ENCODE results near the gene CFL2. TPM values are rescaled to one million over a fixed set of nuclear protein-coding genes. Genes with fewer than 3 reads are reported as not detected.
A peak's percentile ranks its signal among the peaks of the same experiment; 100 is the strongest.

The CFL2 gene
- total RNA-seq, 1 donor from 2014 or later, result 110 TPM

- no peaks in the 10 kb centered on the region for H3K9me3 Mint-ChIP-seq (ENCODE audit: unreplicated experiment)
Measured at GRCh38 chr14:34682787-34683321, 31.5 kb downstream of the CFL2 start.

GRCh38 chr14:34680806-34681479 lies 33.5 kb downstream of the CFL2 start:
- H3K27me3 Mint-ChIP-seq (ENCODE audit: low read depth, unreplicated experiment), result no peaks in the 10 kb centered on the region

More at GRCh38 chr14:34682787-34683321, 31.5 kb downstream of the CFL2 start:
- no peak for TF ChIP-seq CTCF (IDR thresholded peaks at IDR 0.05; ENCODE audit: insufficient read depth, low read depth, low read length)
- TF ChIP-seq EZH2 (IDR thresholded peaks at IDR 0.05; ENCODE audit: insufficient read depth, low read length), result no peak
- Mint-ChIP-seq H3K27me3 (ENCODE audit: low read depth, unreplicated experiment) (no peaks in the 10 kb centered on the region), H3K36me3 (ENCODE audit: low read depth, unreplicated experiment) (no peaks in the 10 kb centered on the region), H3K27ac (ENCODE audit: unreplicated experiment) (peak overlapping the region; percentile 66), H3K4me1 (ENCODE audit: low read depth, unreplicated experiment) (peaks cover 19% of the 10 kb centered on the region), H3K4me3 (ENCODE audit: unreplicated experiment) (no peak overlapping the region)
- Histone ChIP-seq H3K4me2 (ENCODE audit: low read length) (no peak overlapping the region), H2AFZ (ENCODE audit: low read depth, low read length) (no peak overlapping the region), H3K9me3 (ENCODE audit: insufficient read depth, low read depth, low read length) (no peaks in the 10 kb centered on the region), H3K9ac (ENCODE audit: low read length) (no peak overlapping the region), H3K4me1 (ENCODE audit: insufficient read depth, low read length) (peaks cover 10% of the 10 kb centered on the region), H3K4me3 (ENCODE audit: insufficient read depth, low read depth, low read length) (no peak overlapping the region), H3K36me3 (ENCODE audit: insufficient read depth, low read length) (no peaks in the 10 kb centered on the region), H3K79me2 (ENCODE audit: insufficient read depth, low read length) (no peaks in the 10 kb centered on the region), H3K27ac (ENCODE audit: low read depth, low read length) (no peak overlapping the region), H3K27me3 (ENCODE audit: insufficient read depth, low read length) (no peaks in the 10 kb centered on the region), H4K20me1 (ENCODE audit: insufficient read depth, low read length) (no peaks in the 10 kb centered on the region)
- FAIRE-seq (no peak), DNase-seq (ENCODE audit: low read depth) (peak; percentile 68)

More at GRCh38 chr14:34680806-34681479, 33.5 kb downstream of the CFL2 start:
- no peak overlapping the region for H3K4me3 Mint-ChIP-seq (ENCODE audit: unreplicated experiment)
- FAIRE-seq (no peak), DNase-seq (ENCODE audit: low read depth) (no peak)
- no peaks in the 10 kb centered on the region for H4K20me1 ChIP-seq (ENCODE audit: insufficient read depth, low read length)
- H3K36me3 Mint-ChIP-seq (ENCODE audit: low read depth, unreplicated experiment), result no peaks in the 10 kb centered on the region
- no peak overlapping the region for H3K27ac ChIP-seq (ENCODE audit: low read depth, low read length)
- H2AFZ ChIP-seq (ENCODE audit: low read depth, low read length), result no peak overlapping the region
- no peak overlapping the region for H3K9ac ChIP-seq (ENCODE audit: low read length)
- peaks cover 22% of the 10 kb centered on the region for H3K4me1 Mint-ChIP-seq (ENCODE audit: low read depth, unreplicated experiment)
- TF ChIP-seq CTCF (IDR thresholded peaks at IDR 0.05; ENCODE audit: insufficient read depth, low read depth, low read length) (no peak), EZH2 (IDR thresholded peaks at IDR 0.05; ENCODE audit: insufficient read depth, low read length) (no peak)
- H3K79me2 ChIP-seq (ENCODE audit: insufficient read depth, low read length), result no peaks in the 10 kb centered on the region
- no peak overlapping the region for H3K4me2 ChIP-seq (ENCODE audit: low read length)
- H3K36me3 ChIP-seq (ENCODE audit: insufficient read depth, low read length), result no peaks in the 10 kb centered on the region
- peaks cover 12% of the 10 kb centered on the region for H3K4me1 ChIP-seq (ENCODE audit: insufficient read depth, low read length)
- no peaks in the 10 kb centered on the region for H3K9me3 ChIP-seq (ENCODE audit: insufficient read depth, low read depth, low read length)
- H3K27me3 ChIP-seq (ENCODE audit: insufficient read depth, low read length), result no peaks in the 10 kb centered on the region
- H3K4me3 ChIP-seq (ENCODE audit: insufficient read depth, low read depth, low read length), result no peak overlapping the region
- H3K27ac Mint-ChIP-seq (ENCODE audit: unreplicated experiment), result no peak overlapping the region
- no peaks in the 10 kb centered on the region for H3K9me3 Mint-ChIP-seq (ENCODE audit: unreplicated experiment)

Data from astrocyte (in vitro differentiated cells and primary cell).